ENCODE results near the gene RELT.
A peak's percentile ranks its signal among the peaks of the same experiment; 100 is the strongest.

RELT gene

DNA sequence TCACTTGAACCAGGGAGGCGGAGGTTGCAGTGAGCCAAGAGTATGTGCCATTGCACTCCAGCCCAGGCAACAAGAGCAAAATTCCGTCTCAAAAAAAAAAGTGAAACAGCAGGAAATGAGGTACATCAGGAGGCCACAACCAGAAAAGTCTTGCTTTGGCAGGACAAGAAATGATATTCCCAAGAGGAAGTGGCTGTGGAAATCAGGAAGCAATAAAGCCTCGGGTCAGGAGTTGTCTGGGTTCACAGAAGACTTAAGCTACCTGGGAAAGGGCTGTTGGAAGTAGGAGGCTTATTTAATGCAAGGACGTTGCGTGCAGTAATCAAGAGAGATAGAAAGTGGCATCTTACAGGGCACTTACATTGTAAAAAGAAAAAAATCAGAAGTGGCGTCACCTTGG is 9.2 kb upstream of the RELT start:
- H3K4me3 ChIP-seq (ENCODE audit: low read depth, low read length), result no peak overlapping the region
- DNase-seq (ENCODE audit: low read depth), result no peak

DNA sequence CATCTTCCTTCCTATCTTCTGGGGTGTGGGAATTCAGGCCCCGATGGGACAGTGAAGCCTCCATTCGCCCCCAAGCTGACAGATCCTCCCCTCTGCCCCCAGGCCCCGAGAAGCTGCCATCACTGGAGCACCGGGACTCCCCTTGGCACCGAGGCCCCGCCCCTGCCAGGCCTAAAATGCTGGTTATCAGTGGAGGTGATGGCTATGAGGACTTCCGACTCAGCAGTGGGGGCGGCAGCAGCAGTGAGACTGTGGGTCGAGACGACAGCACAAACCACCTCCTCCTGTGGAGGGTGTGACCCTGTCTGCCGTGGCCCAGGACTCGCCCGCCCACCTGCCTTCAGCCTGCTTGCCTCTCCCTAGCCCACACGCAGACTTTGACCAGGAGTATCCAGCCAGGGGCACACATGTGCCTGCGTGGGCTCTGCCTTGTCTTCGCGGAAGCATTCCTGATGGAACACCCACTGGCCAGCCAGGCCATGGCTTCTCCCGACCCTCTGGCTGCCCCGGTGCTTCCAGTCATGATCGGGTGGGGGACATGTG is 8.6 kb upstream of the RELT start:
- no peak overlapping the region for H3K4me3 ChIP-seq (ENCODE audit: low read depth, low read length)
- DNase-seq (ENCODE audit: low read depth), result no peak

DNA sequence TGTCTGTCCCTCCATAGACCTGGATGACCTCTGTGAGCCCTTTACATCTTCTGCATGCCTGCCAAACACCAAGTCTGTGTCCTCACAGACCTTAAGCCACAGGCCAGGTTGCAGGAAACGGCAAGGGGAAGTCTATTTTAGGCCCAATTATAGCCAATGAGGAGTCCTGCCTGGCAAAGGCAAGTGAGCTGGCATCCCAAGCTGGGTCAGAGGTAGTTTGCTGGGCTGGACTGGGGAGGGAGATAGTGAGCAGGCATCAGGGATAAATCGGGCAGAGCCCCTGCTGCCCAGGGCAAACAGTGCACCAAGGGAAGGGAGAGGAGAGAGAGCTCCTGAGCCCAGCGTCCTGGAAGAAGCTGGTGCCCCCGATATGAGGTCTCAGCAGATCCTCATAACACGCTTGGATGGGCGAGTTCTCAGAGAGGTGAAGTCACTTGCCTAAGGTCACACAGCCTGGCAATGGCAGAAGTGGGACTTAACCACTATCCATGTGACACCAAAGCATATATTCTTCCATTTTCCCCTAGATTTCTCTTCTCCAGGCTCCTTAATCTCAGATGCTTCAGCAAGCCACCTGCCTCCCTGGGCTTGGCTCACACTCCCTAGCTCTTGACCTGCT is 3.7 kb upstream of the RELT start:
- DNase-seq (ENCODE audit: low read depth), result no peak

GRCh38 chr11:73374151-73374550 is 2.0 kb upstream of the RELT start:
- no peak for DNase-seq (ENCODE audit: low read depth)
- H3K4me3 ChIP-seq (ENCODE audit: low read depth, low read length), result no peak overlapping the region

More for the DNA sequence above, 3.7 kb upstream of the RELT start:
- H3K4me3 ChIP-seq (ENCODE audit: low read depth, low read length), result no peak overlapping the region

GRCh38 chr11:73375830-73376159 is 404 bp upstream of the RELT start:
- no peak overlapping the region for H3K4me3 ChIP-seq (ENCODE audit: low read depth, low read length)
- DNase-seq (ENCODE audit: low read depth), result no peak

GRCh38 chr11:73376803-73377629 is 817 bp downstream of the RELT start:
- peak overlapping the region; percentile 75 for H3K4me3 ChIP-seq (ENCODE audit: low read depth, low read length)
- peak; percentile 36 for DNase-seq (ENCODE audit: low read depth)

DNA sequence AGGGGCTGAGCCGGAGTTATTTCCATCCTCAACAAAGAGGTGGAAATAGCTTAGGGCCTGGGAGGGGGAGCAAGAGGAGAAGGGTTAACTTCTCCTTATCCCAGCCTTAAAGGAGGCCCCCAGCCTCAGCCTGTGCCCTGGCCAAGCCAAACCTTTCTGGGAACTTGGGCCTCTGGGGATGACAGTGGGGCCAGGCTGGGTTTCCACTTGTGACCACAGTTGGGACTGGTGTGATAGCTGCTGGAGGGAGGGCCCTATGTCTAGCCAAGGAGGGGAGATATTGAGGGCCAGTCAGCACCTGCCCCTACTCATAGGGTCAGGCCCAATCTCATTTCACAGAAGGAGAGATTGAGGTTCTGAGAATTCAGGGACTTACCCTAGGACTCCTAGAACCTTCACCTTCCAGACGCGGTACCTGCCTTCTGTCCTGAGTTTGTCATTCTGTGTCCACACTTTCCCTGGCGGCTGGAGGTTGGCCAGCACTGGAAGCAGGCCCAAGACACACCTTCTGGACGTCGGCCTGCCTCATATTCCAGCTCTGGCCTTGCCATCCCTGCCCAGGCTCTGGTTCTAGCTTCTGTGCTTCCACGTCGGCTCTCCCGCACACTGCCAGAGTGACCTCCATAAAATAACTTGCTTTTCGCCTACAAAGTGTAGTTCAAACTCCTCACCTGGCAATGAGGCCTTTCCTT is 3.1 kb downstream of the RELT start:
- H3K4me3 ChIP-seq (ENCODE audit: low read depth, low read length), result no peak overlapping the region
- DNase-seq (ENCODE audit: low read depth), result no peak

- no peak overlapping the region for H3K4me3 ChIP-seq (ENCODE audit: low read depth, low read length)
- no peak for DNase-seq (ENCODE audit: low read depth)
Measured at GRCh38 chr11:73380331-73380730, 4.1 kb downstream of the RELT start.

- no peak overlapping the region for H3K4me3 ChIP-seq (ENCODE audit: low read depth, low read length)
- no peak for DNase-seq (ENCODE audit: low read depth)
Measured at GRCh38 chr11:73380897-73381410, 4.8 kb downstream of the RELT start.

GRCh38 chr11:73381589-73381988 is 5.4 kb downstream of the RELT start:
- H3K4me3 ChIP-seq (ENCODE audit: low read depth, low read length), result no peak overlapping the region
- no peak for DNase-seq (ENCODE audit: low read depth)

GRCh38 chr11:73382183-73382582 is 6.0 kb downstream of the RELT start:
- no peak overlapping the region for H3K4me3 ChIP-seq (ENCODE audit: low read depth, low read length)
- DNase-seq (ENCODE audit: low read depth), result no peak

- DNase-seq (ENCODE audit: low read depth), result no peak
- no peak overlapping the region for H3K4me3 ChIP-seq (ENCODE audit: low read depth, low read length)
Measured at GRCh38 chr11:73382747-73383146, 6.5 kb downstream of the RELT start.

- DNase-seq (ENCODE audit: low read depth), result no peak
- H3K4me3 ChIP-seq (ENCODE audit: low read depth, low read length), result no peak overlapping the region
Measured at GRCh38 chr11:73383249-73384124, 7.3 kb downstream of the RELT start.

DNA sequence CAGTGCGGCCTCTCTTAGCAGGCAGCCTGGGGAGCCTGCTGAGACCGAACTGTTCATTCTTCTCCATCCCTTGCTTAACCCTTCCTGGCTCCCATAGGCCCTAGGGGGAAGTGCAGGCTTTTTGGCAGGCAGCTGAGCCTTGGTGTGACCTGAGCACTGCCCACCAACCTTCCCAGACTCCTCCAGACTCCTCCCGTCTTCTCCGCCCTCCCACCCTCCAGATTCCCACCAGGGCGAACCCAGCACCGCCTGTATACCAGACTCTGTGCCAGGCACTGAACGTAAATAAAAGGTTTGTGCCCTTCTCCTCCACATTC is 7.9 kb downstream of the RELT start:
- H3K4me3 ChIP-seq (ENCODE audit: low read depth, low read length), result no peak overlapping the region
- DNase-seq (ENCODE audit: low read depth), result no peak

DNA sequence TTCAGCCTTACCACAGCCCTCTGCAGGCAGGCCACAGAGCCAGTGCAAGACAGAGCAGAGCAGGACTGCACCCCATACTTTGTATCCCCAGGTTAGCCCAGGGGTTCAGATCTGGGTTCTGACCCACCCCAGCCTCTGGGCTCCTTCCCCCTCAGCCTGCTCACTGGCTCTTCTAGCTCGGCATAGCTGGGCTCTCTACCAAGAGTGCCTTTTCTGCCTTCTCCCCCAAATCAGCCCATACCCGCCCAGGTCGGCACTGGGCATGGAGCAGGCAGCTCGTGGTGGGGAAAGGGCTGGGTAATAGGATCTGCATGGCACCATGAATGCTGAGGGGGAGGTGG is 8.3 kb downstream of the RELT start:
- no peak for DNase-seq (ENCODE audit: low read depth)
- no peak overlapping the region for H3K4me3 ChIP-seq (ENCODE audit: low read depth, low read length)

GRCh38 chr11:73384872-73385689 is 8.9 kb downstream of the RELT start:
- no peak overlapping the region for H3K4me3 ChIP-seq (ENCODE audit: low read depth, low read length)

GRCh38 chr11:73386016-73386415 is 9.8 kb downstream of the RELT start:
- DNase-seq (ENCODE audit: low read depth), result no peak
- no peak overlapping the region for H3K4me3 ChIP-seq (ENCODE audit: low read depth, low read length)

More at GRCh38 chr11:73384872-73385689, 8.9 kb downstream of the RELT start:
- no peak for DNase-seq (ENCODE audit: low read depth)

GRCh38 chr11:73386546-73386945 is 10.3 kb downstream of the RELT start:
- DNase-seq (ENCODE audit: low read depth), result no peak
- no peak overlapping the region for H3K4me3 ChIP-seq (ENCODE audit: low read depth, low read length)
